GM10266 (cell line): Measurements from ENCODE around the gene PI4KA.

Experiments
- DNase-seq: peaks from one replicate; pipeline ENCODE4 v3.0.0; 2012; ENCODE audit errors: extremely low spot score
- TF ChIP-seq, protein P1 (sequence below): IDR thresholded peaks from 2 replicates; pipeline ENCODE4 v1.5.1; 2012; ENCODE audit warnings: mild to moderate bottlenecking, low read depth; ENCODE audit not compliant: control insufficient read depth, insufficient read depth; ENCODE audit errors: missing control alignments

The PI4KA gene

DNA sequence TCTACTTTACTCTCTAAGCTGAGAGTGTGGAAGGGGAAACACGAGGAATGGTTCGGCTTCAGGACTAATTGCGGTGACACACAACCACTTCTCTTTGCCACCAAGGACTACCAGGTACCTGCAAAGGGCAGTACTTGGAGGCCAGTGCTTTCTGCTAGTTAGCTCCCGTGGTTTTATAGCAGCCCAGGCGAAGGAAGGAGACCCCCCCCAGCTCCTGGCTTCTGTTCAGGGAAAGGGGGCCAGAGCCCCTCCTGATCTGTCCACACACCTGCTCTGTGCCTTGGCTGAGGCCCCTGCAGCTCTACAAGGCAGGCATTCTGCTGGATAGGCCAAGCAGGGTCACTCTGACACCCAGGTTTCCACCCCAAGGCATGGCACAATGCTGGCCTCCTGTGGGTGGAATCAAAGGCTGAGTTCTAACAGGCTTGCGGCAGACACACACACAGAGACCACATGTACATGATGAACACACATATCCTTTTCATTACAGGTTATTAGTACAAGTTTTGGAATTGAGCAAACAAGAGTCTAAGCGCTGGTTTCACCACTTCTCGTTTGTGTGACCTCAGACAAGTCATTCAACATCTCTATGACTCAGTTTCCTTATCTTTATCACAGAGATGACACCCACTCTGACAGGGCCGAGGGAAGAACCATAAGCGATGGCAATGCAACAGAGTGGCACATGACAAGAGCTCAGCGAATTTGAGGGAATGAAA lies 77.2 kb downstream of the PI4KA start:
- DNase-seq, result no peak
- TF ChIP-seq, protein P1, sequence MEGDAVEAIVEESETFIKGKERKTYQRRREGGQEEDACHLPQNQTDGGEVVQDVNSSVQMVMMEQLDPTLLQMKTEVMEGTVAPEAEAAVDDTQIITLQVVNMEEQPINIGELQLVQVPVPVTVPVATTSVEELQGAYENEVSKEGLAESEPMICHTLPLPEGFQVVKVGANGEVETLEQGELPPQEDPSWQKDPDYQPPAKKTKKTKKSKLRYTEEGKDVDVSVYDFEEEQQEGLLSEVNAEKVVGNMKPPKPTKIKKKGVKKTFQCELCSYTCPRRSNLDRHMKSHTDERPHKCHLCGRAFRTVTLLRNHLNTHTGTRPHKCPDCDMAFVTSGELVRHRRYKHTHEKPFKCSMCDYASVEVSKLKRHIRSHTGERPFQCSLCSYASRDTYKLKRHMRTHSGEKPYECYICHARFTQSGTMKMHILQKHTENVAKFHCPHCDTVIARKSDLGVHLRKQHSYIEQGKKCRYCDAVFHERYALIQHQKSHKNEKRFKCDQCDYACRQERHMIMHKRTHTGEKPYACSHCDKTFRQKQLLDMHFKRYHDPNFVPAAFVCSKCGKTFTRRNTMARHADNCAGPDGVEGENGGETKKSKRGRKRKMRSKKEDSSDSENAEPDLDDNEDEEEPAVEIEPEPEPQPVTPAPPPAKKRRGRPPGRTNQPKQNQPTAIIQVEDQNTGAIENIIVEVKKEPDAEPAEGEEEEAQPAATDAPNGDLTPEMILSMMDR, result no peak

- TF ChIP-seq, protein P1, result no peak
- no peak for DNase-seq
These were observed 78.8 kb downstream of the PI4KA start for GRCh38 chr22:20779818-20780158.

DNA sequence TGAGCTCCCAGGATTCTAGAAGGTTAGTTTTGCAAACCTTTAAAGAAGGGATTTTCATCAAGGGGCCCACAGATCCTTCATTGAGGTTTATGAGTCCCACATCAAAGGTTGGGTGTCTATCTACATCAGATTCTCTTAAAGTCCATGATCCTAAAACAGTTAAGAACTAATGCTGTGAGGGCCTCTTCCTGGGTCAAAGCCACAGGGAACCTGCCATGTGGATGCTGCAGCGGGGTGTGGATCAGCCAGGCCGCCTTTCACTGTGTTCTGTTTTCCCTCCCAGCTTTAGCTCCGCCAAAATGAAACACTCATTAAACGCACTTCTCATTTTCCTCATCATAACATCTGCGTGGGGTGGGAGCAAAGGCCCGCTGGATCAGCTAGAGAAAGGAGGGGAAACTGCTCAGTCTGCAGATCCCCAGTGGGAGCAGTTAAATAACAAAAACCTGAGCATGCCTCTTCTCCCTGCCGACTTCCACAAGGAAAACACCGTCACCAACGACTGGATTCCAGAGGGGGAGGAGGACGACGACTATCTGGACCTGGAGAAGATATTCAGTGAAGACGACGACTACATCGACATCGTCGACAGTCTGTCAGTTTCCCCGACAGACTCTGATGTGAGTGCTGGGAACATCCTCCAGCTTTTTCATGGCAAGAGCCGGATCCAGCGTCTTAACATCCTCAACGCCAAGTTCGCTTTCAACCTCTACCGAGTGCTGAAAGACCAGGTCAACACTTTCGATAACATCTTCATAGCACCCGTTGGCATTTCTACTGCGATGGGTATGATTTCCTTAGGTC lies 79.4 kb downstream of the PI4KA start:
- no peak for DNase-seq
- TF ChIP-seq, protein P1, result no peak

DNA sequence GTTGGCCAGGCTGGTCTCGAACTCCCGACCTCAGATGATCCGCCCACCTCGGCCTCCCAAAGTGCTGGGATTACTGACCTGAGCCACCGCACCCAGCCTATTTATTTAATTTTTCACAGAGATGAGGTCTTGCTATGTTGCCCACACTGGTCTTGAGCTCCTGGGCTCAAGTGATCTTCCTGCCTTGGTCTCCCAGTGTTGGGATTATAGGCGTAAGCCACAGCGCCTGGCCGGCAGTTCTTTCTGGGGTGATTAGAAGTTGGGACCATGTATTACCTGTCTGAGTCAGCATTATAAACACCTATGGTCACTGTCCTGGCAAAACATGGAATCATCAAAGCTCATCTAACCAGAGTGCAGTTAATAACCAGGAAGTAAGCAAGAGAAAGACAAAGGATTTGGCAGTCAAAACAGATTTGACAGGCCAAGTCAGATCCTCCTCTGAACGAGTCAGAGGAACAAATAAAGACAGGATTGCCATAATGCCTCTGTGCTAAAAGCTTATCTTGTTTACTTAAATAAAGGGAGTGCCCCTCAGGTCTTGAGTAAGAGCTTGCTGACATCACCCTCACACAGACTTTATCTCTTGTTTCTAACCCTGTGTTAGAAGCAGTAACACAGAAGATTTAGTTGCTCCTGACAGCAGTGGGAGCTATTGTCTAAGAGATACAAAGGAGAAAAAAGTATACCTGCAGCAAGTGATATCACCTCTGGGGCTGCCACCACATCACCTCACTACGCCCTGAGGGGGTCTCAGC lies 81.0 kb downstream of the PI4KA start:
- TF ChIP-seq, protein P1, result no peak
- DNase-seq, result no peak

DNA sequence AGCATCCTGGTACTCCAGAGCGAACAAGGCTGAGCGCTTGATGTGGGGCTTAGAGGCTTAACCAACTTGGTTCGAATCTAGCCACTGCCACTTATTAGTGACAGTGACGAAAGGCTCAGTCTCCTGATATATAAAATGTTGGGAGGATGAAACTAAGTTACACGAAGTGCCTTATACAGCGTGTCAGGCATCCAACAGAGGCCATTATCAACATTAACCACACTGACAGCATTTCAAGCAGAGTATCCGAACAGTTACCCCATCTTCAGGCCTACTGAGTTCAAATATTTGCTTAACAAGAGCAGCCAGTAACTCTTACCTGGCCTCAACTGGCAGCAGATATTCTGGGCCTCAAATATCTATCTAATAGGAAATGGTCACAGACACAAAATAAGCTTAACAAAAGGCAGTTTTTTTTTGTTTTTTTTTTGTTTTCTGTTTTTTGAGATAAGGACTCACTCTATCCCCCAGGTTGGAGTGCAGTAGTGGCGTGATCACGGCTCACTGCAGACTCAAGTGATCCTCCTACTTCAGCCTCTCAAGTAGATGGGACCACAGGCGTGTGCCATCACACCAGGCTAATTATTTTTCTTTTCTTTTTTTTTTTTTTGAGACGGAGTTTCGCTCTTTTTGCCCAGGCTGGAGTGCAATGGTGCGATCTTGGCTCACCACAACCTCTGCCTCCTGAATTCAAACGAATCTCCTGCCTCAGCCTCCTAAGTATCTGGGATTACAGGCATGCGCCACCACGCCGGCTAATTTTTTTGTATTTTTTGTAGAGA lies 81.8 kb downstream of the PI4KA start:
- TF ChIP-seq, protein P1, result no peak
- no peak for DNase-seq

GRCh38 chr22:20775342-20775895 lies 83.2 kb downstream of the PI4KA start:
- TF ChIP-seq, protein P1, result no peak
- DNase-seq, result no peak
